MM.1S (cell line): ENCODE results near the gene NOXA1.

ENCODE experiments used
- CTCF ChIP-seq: fragments of 300-600 bp; sonication (generic); IDR thresholded peaks from 2 replicates; pipeline ENCODE4 v1.5.1; 2016; ENCODE audit warnings: antibody characterized with exemption, low read length, mixed read lengths
- EZH2 ChIP-seq: fragments of 300-600 bp; sonication (generic); optimal IDR thresholded peaks from 2 replicates; pipeline ENCODE3; 2017; ENCODE audit warnings: low read depth, mild to moderate bottlenecking, antibody characterized with exemption, low read length, mixed read lengths
- EZH2phosphoT487 ChIP-seq: fragments of 300-600 bp; sonication (generic); IDR thresholded peaks from 2 replicates; pipeline ENCODE4 v1.6.1; 2018; ENCODE audit warnings: antibody characterized with exemption, low read length

- TF ChIP-seq EZH2 (no peak), CTCF (no peak), EZH2phosphoT487 (no peak)
Measured at GRCh38 chr9:137446851-137447471, 23.8 kb downstream of the NOXA1 start.
